Lung (tissue), 12 donors: ENCODE measurements around the gene PTN. TPM values are rescaled to one million over a fixed set of nuclear protein-coding genes. Genes with fewer than 3 reads are reported as not detected.

Experiments used
- ATAC-seq: fragments of 200-7000 bp; cut with Tn5 transposase; one replicate; pipeline ENCODE4 v1.9.1; 2020; ENCODE audit warnings: moderate number of reproducible peaks; ENCODE audit not compliant: insufficient read depth, low FRiP score
- DNase-seq, 3 donors: peaks; one replicate each; pipeline ENCODE4 v3.0.0-alpha.2; 2013 to 2017
- H3K27ac ChIP-seq, 2 donors: one replicate each; pipeline ENCODE4 v1.5.1; 2013; ENCODE audit warnings: mild to moderate bottlenecking in 2 of 2, moderate library complexity in 2 of 2, control low read depth in 1 of 2, inconsistent platforms in 1 of 2, low read depth in 1 of 2, low read length in 1 of 2
- H3K27me3 ChIP-seq, 3 donors: one replicate each; pipeline ENCODE4 v1.5.1; 2013; ENCODE audit warnings: low read length in 2 of 3; ENCODE audit not compliant: control insufficient read depth in 3 of 3, insufficient read depth in 3 of 3
- H3K36me3 ChIP-seq, 4 donors: one replicate each; pipeline ENCODE4 v1.5.1; 2013; ENCODE audit warnings: low read length in 4 of 4, mild to moderate bottlenecking in 1 of 4, moderate library complexity in 1 of 4; ENCODE audit not compliant: control insufficient read depth in 4 of 4, insufficient read depth in 4 of 4
- H3K4me1 ChIP-seq, 5 donors: one replicate each; pipeline ENCODE4 v1.5.1; 2013; ENCODE audit warnings: low read length in 5 of 5, mild to moderate bottlenecking in 2 of 5, moderate library complexity in 1 of 5; ENCODE audit not compliant: control insufficient read depth in 5 of 5, insufficient read depth in 5 of 5
- H3K4me3 ChIP-seq: one replicate; pipeline ENCODE4 v1.5.1; 2013; ENCODE audit warnings: mild to moderate bottlenecking, control low read depth, moderate library complexity
- H3K9ac ChIP-seq, 2 donors: one replicate each; pipeline ENCODE4 v1.5.1; 2013; ENCODE audit warnings: low read length in 2 of 2, control low read depth in 1 of 2; ENCODE audit not compliant: insufficient read depth in 1 of 2
- H3K9me3 ChIP-seq, 4 donors: one replicate each; pipeline ENCODE4 v1.5.1; 2013; ENCODE audit warnings: low read length in 3 of 4, mild to moderate bottlenecking in 1 of 4, moderate library complexity in 1 of 4; ENCODE audit not compliant: control insufficient read depth in 4 of 4, insufficient read depth in 3 of 4
- WGBS, 2 donors: extraction: QIAGEN DNeasy Blood & Tissue Kit; methylation state at CpG; one replicate each; pipeline ENCODE4 v1.1.7; 2013; 5-methylcytosine and 5-hydroxymethylcytosine counted together
- polyA plus RNA-seq, 2 donors: library from polyadenylated mRNA; stranded (reverse); fragments of 200-250 nt; gene quantifications; one replicate each; pipeline ENCODE4 v1.2.1, GENCODE V29; 2013
- total RNA-seq, 2 donors: library from RNA; depleted of rRNA in 1 of 2; stranded (reverse); fragments of >200 nt in 1 of 2; gene quantifications; one replicate each; pipeline ENCODE4 v1.2.1, GENCODE V29; 2014 to 2021
- TF ChIP-seq, protein P1 (sequence below): IDR thresholded peaks from 2 replicates; pipeline ENCODE4 v1.5.1; 2012; ENCODE audit warnings: mild to moderate bottlenecking; ENCODE audit errors: control extremely low read depth, extremely low read depth
- donor health status: control.
- donor health status: control.
- donor health status: Bipolar disorder and iron deficiency.
- donor health status: healthy.
- donor health status: DM: yes; HTN: yes; CAD: no.

The PTN gene
- total and polyA plus RNA-seq, 4 donors, result 0.77 to 43.1 (median 2.6) TPM

DNA sequence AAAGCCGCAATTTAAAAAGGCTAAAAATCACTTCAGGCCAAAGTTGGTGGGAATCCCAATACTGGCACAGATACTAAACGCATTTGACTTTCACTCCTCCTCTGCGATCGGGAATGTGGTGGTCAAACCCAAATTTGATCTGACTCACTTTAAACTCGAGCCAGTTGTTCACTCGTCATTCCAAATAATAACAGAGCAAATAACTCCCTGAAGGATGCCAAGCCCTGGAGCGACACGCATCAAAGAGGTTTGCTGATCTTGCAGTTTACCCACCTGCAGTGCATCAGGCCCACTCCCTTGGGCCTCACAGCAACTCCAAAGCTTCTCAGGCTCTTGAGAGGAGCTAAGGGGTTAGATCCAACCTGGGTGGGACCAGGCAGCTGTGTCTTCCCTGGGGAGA is 12.2 kb downstream of the PTN start:
- WGBS, 2 donors, result 62 to 74% methylated on average over 8 of the region's 8 CpGs

DNA sequence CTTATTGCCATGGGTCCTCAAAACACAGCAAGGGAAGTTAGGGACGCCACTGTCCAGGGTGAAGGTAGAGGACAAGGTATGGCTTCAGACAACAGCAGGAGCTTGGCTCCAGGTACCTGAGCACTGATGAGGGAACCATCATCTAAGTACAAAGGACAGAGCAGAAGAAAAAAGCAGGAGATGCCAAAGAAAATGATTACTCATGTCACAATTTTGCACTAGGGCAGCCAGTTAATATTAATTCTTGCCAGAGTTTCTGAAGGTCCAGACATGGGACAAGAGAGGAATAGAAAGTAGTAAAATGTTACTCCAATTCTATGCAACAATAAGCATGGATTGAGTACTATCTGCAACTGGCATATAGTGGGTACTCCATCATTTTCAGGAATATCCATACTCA is 14.1 kb downstream of the PTN start:
- TF ChIP-seq, protein P1, sequence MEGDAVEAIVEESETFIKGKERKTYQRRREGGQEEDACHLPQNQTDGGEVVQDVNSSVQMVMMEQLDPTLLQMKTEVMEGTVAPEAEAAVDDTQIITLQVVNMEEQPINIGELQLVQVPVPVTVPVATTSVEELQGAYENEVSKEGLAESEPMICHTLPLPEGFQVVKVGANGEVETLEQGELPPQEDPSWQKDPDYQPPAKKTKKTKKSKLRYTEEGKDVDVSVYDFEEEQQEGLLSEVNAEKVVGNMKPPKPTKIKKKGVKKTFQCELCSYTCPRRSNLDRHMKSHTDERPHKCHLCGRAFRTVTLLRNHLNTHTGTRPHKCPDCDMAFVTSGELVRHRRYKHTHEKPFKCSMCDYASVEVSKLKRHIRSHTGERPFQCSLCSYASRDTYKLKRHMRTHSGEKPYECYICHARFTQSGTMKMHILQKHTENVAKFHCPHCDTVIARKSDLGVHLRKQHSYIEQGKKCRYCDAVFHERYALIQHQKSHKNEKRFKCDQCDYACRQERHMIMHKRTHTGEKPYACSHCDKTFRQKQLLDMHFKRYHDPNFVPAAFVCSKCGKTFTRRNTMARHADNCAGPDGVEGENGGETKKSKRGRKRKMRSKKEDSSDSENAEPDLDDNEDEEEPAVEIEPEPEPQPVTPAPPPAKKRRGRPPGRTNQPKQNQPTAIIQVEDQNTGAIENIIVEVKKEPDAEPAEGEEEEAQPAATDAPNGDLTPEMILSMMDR, result no peak
- no peaks in the 10 kb centered on the region for H3K36me3 ChIP-seq
- ATAC-seq (no peak), DNase-seq (no peak)
- H3K9ac ChIP-seq, result no peak overlapping the region
- no peaks in the 10 kb centered on the region for H3K27me3 ChIP-seq
- peaks cover 0 to 6% (median 0%) of the 10 kb centered on the region in 5 donors for H3K4me1 ChIP-seq
- whole genome bisulfite sequencing, 2 donors, result 93 to 95% methylated on average over 1 of the region's 1 CpG
- H3K9me3 ChIP-seq, result peaks cover 0 to 2% (median 0%) of the 10 kb centered on the region in 4 donors
- no peak overlapping the region for H3K4me3 ChIP-seq
- H3K27ac ChIP-seq, result no peak overlapping the region

More for the DNA sequence above, 12.2 kb downstream of the PTN start:
- H3K36me3 ChIP-seq, result no peaks in the 10 kb centered on the region
- H3K27me3 ChIP-seq, result no peaks in the 10 kb centered on the region
- no peak overlapping the region for H3K9ac ChIP-seq
- H3K9me3 ChIP-seq, result peaks cover 0 to 2% (median 0%) of the 10 kb centered on the region in 4 donors
- ATAC-seq (no peak), DNase-seq (no peak)
- H3K4me1 ChIP-seq, result peaks cover 0 to 6% (median 0%) of the 10 kb centered on the region in 5 donors
- H3K4me3 ChIP-seq, result no peak overlapping the region
- TF ChIP-seq, protein P1, result no peak
- no peak overlapping the region for H3K27ac ChIP-seq

DNA sequence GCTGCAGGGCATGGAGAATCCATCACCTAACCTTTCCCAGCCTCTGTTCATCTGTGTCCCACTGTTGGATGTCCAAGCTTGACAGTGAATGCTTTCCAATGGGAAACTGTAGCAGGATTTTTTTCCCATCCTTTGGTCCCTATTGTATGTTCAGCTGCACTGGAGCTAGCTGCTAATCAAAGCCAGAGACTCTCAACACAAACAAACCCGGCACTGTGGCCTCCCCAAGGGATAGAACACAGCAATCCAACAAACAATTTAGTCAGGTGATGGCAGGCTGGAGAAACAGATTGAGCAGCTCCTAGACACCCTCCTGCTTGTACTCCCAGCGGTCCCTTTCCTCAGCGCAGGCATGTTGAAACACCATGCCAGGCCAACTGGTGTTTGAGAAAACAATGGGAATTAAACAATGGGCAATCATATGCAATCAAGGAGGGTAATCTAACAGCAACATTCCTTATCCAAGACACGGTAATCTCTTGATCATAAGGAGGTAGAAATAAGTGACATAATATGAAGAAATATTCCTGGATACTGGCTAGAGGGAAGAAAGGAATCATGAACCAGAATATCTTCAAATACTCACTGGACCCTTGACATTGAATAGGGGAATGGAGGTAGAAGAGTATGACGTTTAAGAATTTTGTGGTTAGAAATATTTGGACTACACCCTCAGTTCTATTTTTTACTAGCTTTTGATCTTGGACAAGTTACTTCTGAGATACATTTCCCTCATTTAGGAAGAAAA is 15.0 kb downstream of the PTN start:
- Histone ChIP-seq H3K36me3 (no peaks in the 10 kb centered on the region), H3K4me3 (no peak overlapping the region), H3K27me3 (no peaks in the 10 kb centered on the region), H3K27ac (no peak overlapping the region), H3K9me3 (peaks cover 0 to 2% (median 0%) of the 10 kb centered on the region in 4 donors), H3K4me1 (peaks cover 0 to 6% (median 0%) of the 10 kb centered on the region in 5 donors), H3K9ac (no peak overlapping the region)
- 32 to 52% methylated on average over 5 of the region's 5 CpGs for WGBS, 2 donors
- TF ChIP-seq, protein P1, result no peak
- DNase-seq (peak; percentile 17 to 59 (median 25)), ATAC-seq (no peak)

DNA sequence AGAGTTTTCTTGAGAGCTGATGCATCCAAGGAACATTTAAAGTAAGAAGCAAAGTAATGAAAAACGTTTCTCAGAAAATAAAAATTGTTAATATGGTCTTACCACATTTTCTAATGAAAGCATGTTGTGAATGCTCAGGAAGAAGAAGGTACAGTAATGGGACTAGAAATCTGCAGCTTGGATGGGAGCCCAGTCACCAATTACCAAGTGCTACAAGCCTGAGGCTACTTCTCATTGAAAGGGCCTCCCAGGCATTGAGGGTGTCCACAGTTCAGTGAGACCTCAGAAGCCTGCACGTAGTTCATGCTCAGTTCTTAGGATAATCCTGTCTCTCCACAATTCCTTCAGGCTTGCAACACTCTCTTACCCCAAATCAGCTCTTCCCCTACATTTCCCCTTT is 17.6 kb downstream of the PTN start:
- H3K27me3 ChIP-seq, result no peaks in the 10 kb centered on the region
- ATAC-seq, result no peak
- H3K9ac ChIP-seq, result no peak overlapping the region
- TF ChIP-seq, protein P1, result no peak
- H3K36me3 ChIP-seq, result no peaks in the 10 kb centered on the region
- WGBS, 2 donors, result 65 to 66% methylated on average over 2 of the region's 2 CpGs
- no peaks in the 10 kb centered on the region for H3K9me3 ChIP-seq
- DNase-seq, result no peak
- H3K27ac ChIP-seq, result no peak overlapping the region
- H3K4me1 ChIP-seq, result peaks cover 0 to 6% (median 0%) of the 10 kb centered on the region in 5 donors
- H3K4me3 ChIP-seq, result no peak overlapping the region
